ENCODE measurements around the gene PDK2.
"Not testable (repeated sequence)": the region's sequence is repeated elsewhere in the genome, so short reads cannot be mapped to it uniquely, and the experiment has no call there.

The PDK2 gene

GRCh38 chr17:50057521-50057991 is 37.6 kb upstream of the PDK2 start:
- Histone ChIP-seq H3K27ac (ENCODE audit: insufficient read depth in 1 of 2, low read depth in 1 of 2, low read length in 2 of 2, poor library complexity in 1 of 2, severe bottlenecking in 2 of 2) (no peak overlapping the region), H3K27me3 (replicated peaks in 2 of 5; ENCODE audit: control insufficient read depth in 4 of 5, insufficient read depth in 5 of 5, low read length in 4 of 5) (peaks cover 0 to 45% (median 25%) of the 10 kb centered on the region in 5 experiments), H3K4me1 (ENCODE audit: control extremely low read depth in 1 of 4, control insufficient read depth in 4 of 4, insufficient read depth in 4 of 4, low read length in 3 of 4) (peaks cover 0 to 39% (median 23%) of the 10 kb centered on the region in 4 experiments), H3K9me3 (ENCODE audit: control extremely low read depth in 1 of 5, control insufficient read depth in 4 of 5, insufficient read depth in 2 of 5, low read depth in 1 of 5, low read length in 4 of 5) (no peaks in the 10 kb centered on the region), H3K36me3 (ENCODE audit: control insufficient read depth in 4 of 4, insufficient read depth in 4 of 4, low read length in 3 of 4) (no peaks in the 10 kb centered on the region), H3K4me3 (ENCODE audit: control insufficient read depth in 1 of 7, extremely low read depth in 1 of 7, insufficient read depth in 4 of 7, low read depth in 2 of 7, low read length in 6 of 7) (no peak overlapping the region)
- no peak for DNase-seq
- 91% methylated on average over 8 of the region's 9 CpGs for WGBS (ENCODE audit: insufficient coverage)
- CTCF ChIA-PET: interaction anchor here (0.6 to 3.3 kb wide), 10 partner anchors 19 to 493 kb away, joined by 3 to 27 read pairs (median 6); no protein-coding TSS in a partner anchor
- POLR2A ChIA-PET: no interaction called here

- no peak for DNase-seq
- POLR2A ChIA-PET: no interaction called here
- WGBS (ENCODE audit: insufficient coverage): 94% methylated on average over 10 of the region's 10 CpGs
- H3K27me3 ChIP-seq (replicated peaks in 2 of 5; ENCODE audit: control insufficient read depth in 4 of 5, insufficient read depth in 5 of 5, low read length in 4 of 5): peaks cover 0 to 42% (median 21%) of the 10 kb centered on the region in 5 experiments
- no peak overlapping the region for H3K27ac ChIP-seq (ENCODE audit: insufficient read depth in 1 of 2, low read depth in 1 of 2, low read length in 2 of 2, poor library complexity in 1 of 2, severe bottlenecking in 2 of 2)
- H3K36me3 ChIP-seq (ENCODE audit: control insufficient read depth in 4 of 4, insufficient read depth in 4 of 4, low read length in 3 of 4): no peaks in the 10 kb centered on the region
- H3K4me3 ChIP-seq (ENCODE audit: control insufficient read depth in 1 of 7, extremely low read depth in 1 of 7, insufficient read depth in 4 of 7, low read depth in 2 of 7, low read length in 6 of 7): no peak overlapping the region
- peaks cover 0 to 36% (median 22%) of the 10 kb centered on the region in 4 experiments for H3K4me1 ChIP-seq (ENCODE audit: control extremely low read depth in 1 of 4, control insufficient read depth in 4 of 4, insufficient read depth in 4 of 4, low read length in 3 of 4)
- H3K9me3 ChIP-seq (ENCODE audit: control extremely low read depth in 1 of 5, control insufficient read depth in 4 of 5, insufficient read depth in 2 of 5, low read depth in 1 of 5, low read length in 4 of 5): no peaks in the 10 kb centered on the region
- CTCF ChIA-PET: interaction anchor here (0.6 to 2.0 kb wide), 6 partner anchors 20 to 494 kb away, joined by 3 to 6 read pairs (median 4); no protein-coding TSS in a partner anchor
Measured at GRCh38 chr17:50058296-50058953, 36.7 kb upstream of the PDK2 start.

GRCh38 chr17:50059256-50059655 is 35.9 kb upstream of the PDK2 start:
- 94% methylated on average over 4 of the region's 4 CpGs for WGBS (ENCODE audit: insufficient coverage)

GRCh38 chr17:50059759-50060273 is 35.3 kb upstream of the PDK2 start:
- H3K36me3 ChIP-seq (ENCODE audit: control insufficient read depth in 4 of 4, insufficient read depth in 4 of 4, low read length in 3 of 4): no peaks in the 10 kb centered on the region
- no peak for DNase-seq
- CTCF ChIA-PET: interaction anchor here (1.6 to 2.3 kb wide), 2 partner anchors 34 to 55 kb away, joined by 3 to 6 read pairs; no protein-coding TSS in a partner anchor
- H3K4me1 ChIP-seq (ENCODE audit: control extremely low read depth in 1 of 4, control insufficient read depth in 4 of 4, insufficient read depth in 4 of 4, low read length in 3 of 4): peaks cover 0 to 43% (median 25%) of the 10 kb centered on the region in 4 experiments
- POLR2A ChIA-PET: no interaction called here
- no peak overlapping the region for H3K4me3 ChIP-seq (ENCODE audit: control insufficient read depth in 1 of 7, extremely low read depth in 1 of 7, insufficient read depth in 4 of 7, low read depth in 2 of 7, low read length in 6 of 7)
- H3K27me3 ChIP-seq (replicated peaks in 2 of 5; ENCODE audit: control insufficient read depth in 4 of 5, insufficient read depth in 5 of 5, low read length in 4 of 5): peaks cover 0 to 32% (median 20%) of the 10 kb centered on the region in 5 experiments
- no peaks in the 10 kb centered on the region for H3K9me3 ChIP-seq (ENCODE audit: control extremely low read depth in 1 of 5, control insufficient read depth in 4 of 5, insufficient read depth in 2 of 5, low read depth in 1 of 5, low read length in 4 of 5)
- H3K27ac ChIP-seq (ENCODE audit: insufficient read depth in 1 of 2, low read depth in 1 of 2, low read length in 2 of 2, poor library complexity in 1 of 2, severe bottlenecking in 2 of 2): no peak overlapping the region
- 90% methylated on average over 5 of the region's 5 CpGs for WGBS (ENCODE audit: insufficient coverage)

More at GRCh38 chr17:50059256-50059655, 35.9 kb upstream of the PDK2 start:
- H3K4me3 ChIP-seq (ENCODE audit: control insufficient read depth in 1 of 7, extremely low read depth in 1 of 7, insufficient read depth in 4 of 7, low read depth in 2 of 7, low read length in 6 of 7): no peak overlapping the region
- no peak overlapping the region for H3K27ac ChIP-seq (ENCODE audit: insufficient read depth in 1 of 2, low read depth in 1 of 2, low read length in 2 of 2, poor library complexity in 1 of 2, severe bottlenecking in 2 of 2)
- peaks cover 0 to 35% (median 20%) of the 10 kb centered on the region in 5 experiments for H3K27me3 ChIP-seq (replicated peaks in 2 of 5; ENCODE audit: control insufficient read depth in 4 of 5, insufficient read depth in 5 of 5, low read length in 4 of 5)
- CTCF ChIA-PET: interaction anchor here (1.1 to 2.3 kb wide), 3 partner anchors 28 to 56 kb away, joined by 3 to 6 read pairs (median 4); no protein-coding TSS in a partner anchor
- H3K9me3 ChIP-seq (ENCODE audit: control extremely low read depth in 1 of 5, control insufficient read depth in 4 of 5, insufficient read depth in 2 of 5, low read depth in 1 of 5, low read length in 4 of 5): no peaks in the 10 kb centered on the region
- H3K4me1 ChIP-seq (ENCODE audit: control extremely low read depth in 1 of 4, control insufficient read depth in 4 of 4, insufficient read depth in 4 of 4, low read length in 3 of 4): peaks cover 0 to 37% (median 22%) of the 10 kb centered on the region in 4 experiments
- no peaks in the 10 kb centered on the region for H3K36me3 ChIP-seq (ENCODE audit: control insufficient read depth in 4 of 4, insufficient read depth in 4 of 4, low read length in 3 of 4)
- POLR2A ChIA-PET: no interaction called here
- DNase-seq: no peak

GRCh38 chr17:50060951-50061712 is 34.0 kb upstream of the PDK2 start:
- ChIA-PET CTCF (interaction anchor here (0.9 to 2.3 kb wide), 5 partner anchors 9 to 54 kb away, joined by 3 to 6 read pairs (median 3); no protein-coding TSS in a partner anchor), POLR2A (interaction anchor here (0.7 kb wide), 1 partner anchor 15 kb away, joined by 6 read pairs; no protein-coding TSS in a partner anchor)
- Histone ChIP-seq H3K9me3 (ENCODE audit: control extremely low read depth in 1 of 5, control insufficient read depth in 4 of 5, insufficient read depth in 2 of 5, low read depth in 1 of 5, low read length in 4 of 5) (no peaks in the 10 kb centered on the region), H3K36me3 (ENCODE audit: control insufficient read depth in 4 of 4, insufficient read depth in 4 of 4, low read length in 3 of 4) (no peaks in the 10 kb centered on the region), H3K27ac (ENCODE audit: insufficient read depth in 1 of 2, low read depth in 1 of 2, low read length in 2 of 2, poor library complexity in 1 of 2, severe bottlenecking in 2 of 2) (no peak overlapping the region), H3K4me1 (ENCODE audit: control extremely low read depth in 1 of 4, control insufficient read depth in 4 of 4, insufficient read depth in 4 of 4, low read length in 3 of 4) (peaks cover 0 to 34% (median 16%) of the 10 kb centered on the region in 4 experiments), H3K4me3 (ENCODE audit: control insufficient read depth in 1 of 7, extremely low read depth in 1 of 7, insufficient read depth in 4 of 7, low read depth in 2 of 7, low read length in 6 of 7) (no peak overlapping the region), H3K27me3 (replicated peaks in 2 of 5; ENCODE audit: control insufficient read depth in 4 of 5, insufficient read depth in 5 of 5, low read length in 4 of 5) (peaks cover 0 to 25% (median 12%) of the 10 kb centered on the region in 5 experiments)
- DNase-seq: no peak
- 97% methylated on average over 7 of the region's 9 CpGs for WGBS (ENCODE audit: insufficient coverage)

- peaks cover 0 to 29% (median 11%) of the 10 kb centered on the region in 4 experiments for H3K4me1 ChIP-seq (ENCODE audit: control extremely low read depth in 1 of 4, control insufficient read depth in 4 of 4, insufficient read depth in 4 of 4, low read length in 3 of 4)
Measured at GRCh38 chr17:50061713-50062045, 33.5 kb upstream of the PDK2 start.

More at GRCh38 chr17:50061713-50062045, 33.5 kb upstream of the PDK2 start:
- ChIA-PET POLR2A (interaction anchor here (0.7 kb wide), 1 partner anchor 16 kb away, joined by 6 read pairs; no protein-coding TSS in a partner anchor), CTCF (interaction anchor here (1.2 to 2.3 kb wide), 3 partner anchors 10 to 32 kb away, joined by 3 to 6 read pairs (median 3); no protein-coding TSS in a partner anchor)
- not testable (repeated sequence) for H3K36me3 ChIP-seq (ENCODE audit: control insufficient read depth in 4 of 4, insufficient read depth in 4 of 4, low read length in 3 of 4); DNase-seq; H3K4me3 ChIP-seq (ENCODE audit: control insufficient read depth in 1 of 7, extremely low read depth in 1 of 7, insufficient read depth in 4 of 7, low read depth in 2 of 7, low read length in 6 of 7); H3K9me3 ChIP-seq (ENCODE audit: control extremely low read depth in 1 of 5, control insufficient read depth in 4 of 5, insufficient read depth in 2 of 5, low read depth in 1 of 5, low read length in 4 of 5); H3K27ac ChIP-seq (ENCODE audit: insufficient read depth in 1 of 2, low read depth in 1 of 2, low read length in 2 of 2, poor library complexity in 1 of 2, severe bottlenecking in 2 of 2)
- H3K27me3 ChIP-seq (replicated peaks in 2 of 5; ENCODE audit: control insufficient read depth in 4 of 5, insufficient read depth in 5 of 5, low read length in 4 of 5): peaks cover 0 to 19% (median 12%) of the 10 kb centered on the region in 5 experiments
- WGBS (ENCODE audit: insufficient coverage): 100% methylated on average over 4 of the region's 10 CpGs

Data from common myeloid progenitor, CD34-positive (primary cell).